OCI-LY3 (cell line): ENCODE results near the gene RAPGEF3.

Source experiments
- CTCF ChIP-seq: fragments of 200-600, 300-600 bp; sonication (generic); IDR thresholded peaks from 2 replicates; pipeline ENCODE4 v1.5.1; 2014; ENCODE audit warnings: antibody characterized with exemption, low read length, low read depth
- EZH2phosphoT487 ChIP-seq: fragments of 200-600 bp; shearing (Covaris generic); IDR thresholded peaks from 2 replicates; pipeline ENCODE4 v1.6.1; 2018; ENCODE audit warnings: antibody characterized with exemption, mixed run types, low read depth

GRCh38 chr12:47748507-47748828 lies 10.2 kb downstream of the RAPGEF3 start:
- TF ChIP-seq CTCF (no peak), EZH2phosphoT487 (no peak)
